GM18502 (cell line): ENCODE results near the gene RBM6.

Source experiments
- ATAC-seq: cut with Tn5 transposase; IDR thresholded peaks from one replicate; pipeline ENCODE4 v1.9.1; 2021; ENCODE audit warnings: mild to moderate bottlenecking; ENCODE audit not compliant: unreplicated experiment, poor library complexity

The RBM6 gene

DNA sequence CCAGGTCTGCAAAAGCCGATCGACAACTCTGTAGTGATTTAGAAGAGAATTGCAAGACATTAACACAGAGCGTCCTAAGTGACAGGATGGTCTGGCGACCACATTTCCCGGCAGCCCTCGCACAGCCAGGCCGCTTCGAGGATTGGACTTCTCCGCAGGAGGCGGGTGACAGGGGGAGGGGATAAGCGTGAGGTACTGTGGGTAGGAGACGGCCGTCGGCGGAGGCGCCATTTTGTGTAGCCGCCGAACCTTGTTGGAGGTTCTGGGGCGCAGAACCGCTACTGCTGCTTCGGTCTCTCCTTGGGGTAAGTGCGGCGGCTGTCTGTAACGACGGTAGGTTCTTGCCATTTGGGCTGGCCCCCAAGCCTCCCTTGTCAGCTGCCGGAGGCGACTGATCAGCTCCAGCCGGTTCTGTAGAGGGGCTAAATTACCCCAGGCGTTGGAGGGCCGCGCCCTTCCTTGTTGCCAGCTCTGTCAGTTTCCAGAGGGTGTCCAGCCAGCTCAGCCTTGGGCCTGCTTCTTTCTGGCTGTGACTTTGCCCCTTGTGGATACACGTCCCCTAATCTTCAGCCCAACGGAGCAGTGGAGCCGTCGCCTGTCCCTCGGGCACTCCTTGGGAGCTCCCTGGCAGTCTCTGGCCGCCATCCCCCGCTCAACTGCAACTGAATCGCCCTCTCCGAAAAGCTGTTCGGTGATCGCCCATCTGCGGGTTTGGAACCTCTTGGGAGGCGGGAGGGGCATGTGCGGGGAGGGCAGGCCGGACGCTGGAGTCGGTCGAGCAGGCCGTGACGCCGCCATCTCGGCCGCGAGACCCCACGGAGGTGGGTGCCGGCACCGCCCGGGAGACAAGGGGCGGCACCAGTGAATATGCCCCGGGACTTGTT lies 149.0 kb downstream of the RBM6 start, which contains the start of gene RBM5:
Gene RBM5, plus strand, starts transcription at position 195 of the 884 bp plus-strand sequence. CDS start 1,516 bp downstream, outside the sequence.
- ATAC-seq, result peak; percentile 95

DNA sequence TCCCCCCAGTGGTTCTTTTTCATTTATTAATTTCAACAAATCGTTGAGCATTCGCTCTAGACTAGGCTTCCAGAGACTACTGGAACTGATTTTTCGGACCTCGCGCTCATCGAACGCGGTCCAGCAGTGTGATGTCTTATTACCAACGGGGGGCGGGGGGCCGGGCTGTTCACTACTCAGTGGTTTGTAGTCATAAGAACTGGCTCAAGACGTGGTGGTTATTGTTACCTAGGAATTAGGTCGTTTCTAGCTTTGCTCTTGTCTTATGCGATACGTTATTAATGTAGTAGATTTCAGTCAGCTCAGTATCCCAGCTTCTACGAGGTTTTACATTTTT lies 149.6 kb downstream of the RBM6 start:
- peak; percentile 9 for ATAC-seq

DNA sequence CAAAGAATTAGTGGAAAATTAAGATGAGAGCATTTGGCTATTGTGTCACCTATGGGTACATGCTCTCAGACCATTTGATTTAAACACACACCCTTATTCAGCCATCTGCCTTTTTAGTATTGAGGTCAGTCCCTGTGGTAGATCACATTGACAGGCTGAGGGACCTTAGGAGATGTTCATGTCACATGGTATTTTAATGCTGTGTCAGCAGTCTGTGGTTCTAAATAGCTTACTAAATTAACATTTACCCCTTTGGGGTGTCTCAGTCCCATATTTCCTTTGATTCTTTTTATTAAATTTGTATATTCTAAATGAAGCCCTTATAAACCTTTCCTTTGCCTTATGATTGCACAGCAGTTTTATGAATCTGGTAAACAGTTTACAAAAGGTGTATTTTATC lies 151.0 kb downstream of the RBM6 start:
- no peak for ATAC-seq

DNA sequence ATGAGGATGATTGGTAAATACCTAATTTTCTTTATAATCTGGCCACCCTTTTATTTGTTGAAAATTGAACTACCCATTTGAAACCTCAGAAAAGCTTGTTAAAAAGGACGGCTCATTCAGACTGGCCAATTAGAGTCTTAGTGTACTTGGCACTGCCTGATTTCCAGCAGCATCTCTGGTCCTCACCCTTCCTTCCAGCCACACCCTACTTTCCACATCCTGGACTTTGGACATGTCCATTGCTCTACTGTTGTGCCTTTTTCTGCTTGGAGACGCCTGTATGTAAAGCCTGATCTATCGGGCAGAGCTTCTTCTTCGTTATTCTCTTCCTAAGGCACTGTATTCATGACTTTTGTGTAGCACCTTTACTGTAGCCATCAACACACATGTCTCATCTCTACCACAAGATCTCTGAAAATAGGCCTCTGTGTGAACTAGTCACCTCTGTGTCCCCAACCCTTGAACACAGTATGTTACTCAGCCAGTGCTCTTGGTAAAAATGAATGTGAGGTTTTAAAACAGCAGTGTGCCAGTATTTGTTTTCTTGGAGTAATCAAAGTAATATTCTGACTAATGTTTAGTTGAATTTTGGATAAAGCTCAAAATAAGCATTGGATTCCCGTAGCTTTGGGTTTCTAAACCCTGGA lies 155.5 kb downstream of the RBM6 start:
- no peak for ATAC-seq

DNA sequence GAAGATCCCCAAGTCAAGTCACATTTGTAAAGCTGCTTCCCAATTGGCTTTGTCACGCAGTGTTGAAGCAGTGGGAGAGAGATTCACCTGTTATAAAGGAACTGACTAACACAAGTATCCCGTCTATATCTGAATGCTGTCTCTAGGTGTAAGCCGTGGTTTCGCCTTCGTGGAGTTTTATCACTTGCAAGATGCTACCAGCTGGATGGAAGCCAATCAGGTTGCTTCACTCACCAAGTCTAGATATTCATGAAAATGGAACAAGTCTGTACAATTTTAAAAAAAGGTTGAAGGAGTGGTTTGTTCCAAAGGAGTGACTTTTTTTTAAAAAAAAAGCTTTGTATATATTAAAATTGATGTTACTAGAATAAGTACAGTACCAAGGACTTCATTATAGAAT lies 160.4 kb downstream of the RBM6 start:
- ATAC-seq, result no peak

DNA sequence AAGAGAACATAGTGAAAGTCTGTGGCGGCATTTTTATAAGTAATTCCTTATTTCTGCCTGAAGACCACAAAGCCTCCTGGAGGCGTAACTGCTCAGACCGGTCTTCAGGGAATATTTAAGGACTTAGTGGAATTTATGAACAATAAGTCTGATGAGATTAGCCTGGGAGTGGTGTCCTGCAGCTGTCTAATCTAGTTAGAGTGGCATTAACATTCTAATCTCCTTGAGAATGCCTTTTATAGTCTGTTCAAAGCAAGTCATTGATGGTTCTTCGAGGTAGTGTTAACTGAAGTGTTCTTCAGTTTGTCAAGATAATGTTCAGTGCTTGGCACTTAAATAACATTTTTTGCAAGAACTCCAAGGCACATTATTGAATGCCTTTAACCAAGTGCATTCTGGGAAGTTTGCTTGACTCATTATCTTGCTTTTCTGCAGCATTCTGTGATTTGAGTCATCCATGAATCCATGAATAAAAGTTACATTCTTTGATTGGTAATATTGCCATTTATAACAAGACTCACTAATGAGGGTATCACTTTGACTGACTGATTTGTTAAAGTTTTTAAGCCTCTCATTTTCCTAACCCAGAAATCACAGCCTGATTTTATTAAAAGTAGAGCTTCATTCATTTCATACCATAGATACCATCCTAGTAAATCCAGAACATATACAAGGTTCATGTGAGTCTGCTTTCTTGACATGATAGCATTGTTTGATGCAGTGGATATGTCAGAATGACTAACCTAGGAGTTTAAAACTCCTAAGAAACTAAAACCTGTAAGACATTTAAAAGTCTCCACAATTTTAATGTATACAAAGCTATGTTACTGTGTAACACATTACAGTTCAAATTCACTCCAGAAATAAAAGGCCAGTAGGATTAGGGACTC lies 161.3 kb downstream of the RBM6 start:
- ATAC-seq, result no peak

DNA sequence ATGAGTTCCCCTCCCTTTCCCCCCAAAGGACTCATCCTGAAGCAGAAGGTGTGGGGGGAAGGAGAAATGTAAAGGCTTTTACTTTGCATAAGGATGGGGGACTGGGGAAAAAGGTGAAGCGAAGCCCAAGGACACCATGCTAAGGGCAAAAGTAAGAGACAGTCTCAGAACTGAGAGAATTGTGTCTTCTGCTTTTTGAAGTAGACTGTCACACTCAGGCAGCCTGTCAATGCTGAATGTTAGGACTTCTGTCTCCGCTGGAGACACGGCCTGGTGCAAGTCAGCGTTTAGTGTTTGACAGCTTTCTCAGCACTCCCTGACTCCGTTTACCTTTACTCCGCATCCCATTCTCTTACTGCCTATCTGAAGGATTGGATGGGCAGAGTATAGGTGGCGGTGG lies 162.6 kb downstream of the RBM6 start:
- ATAC-seq, result no peak

DNA sequence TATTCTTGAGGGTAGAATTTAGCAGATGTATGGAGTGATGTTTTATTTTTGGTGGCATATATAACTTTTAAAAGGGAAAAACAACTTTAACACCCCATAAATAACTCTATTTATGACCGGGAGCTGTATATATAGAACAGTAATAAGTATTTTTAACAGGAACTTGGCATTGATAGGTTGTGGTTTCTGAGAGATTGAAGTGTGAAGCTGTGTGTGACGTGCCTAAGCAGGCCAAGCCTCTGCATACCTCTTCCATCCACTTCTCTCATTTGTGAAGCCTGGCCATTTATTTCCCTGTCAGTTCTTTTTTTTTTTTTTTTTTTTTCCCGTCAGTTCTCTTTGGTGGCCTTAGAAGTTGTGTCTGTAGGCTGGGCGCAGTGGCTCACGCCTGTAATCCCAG lies 171.8 kb downstream of the RBM6 start:
- no peak for ATAC-seq

DNA sequence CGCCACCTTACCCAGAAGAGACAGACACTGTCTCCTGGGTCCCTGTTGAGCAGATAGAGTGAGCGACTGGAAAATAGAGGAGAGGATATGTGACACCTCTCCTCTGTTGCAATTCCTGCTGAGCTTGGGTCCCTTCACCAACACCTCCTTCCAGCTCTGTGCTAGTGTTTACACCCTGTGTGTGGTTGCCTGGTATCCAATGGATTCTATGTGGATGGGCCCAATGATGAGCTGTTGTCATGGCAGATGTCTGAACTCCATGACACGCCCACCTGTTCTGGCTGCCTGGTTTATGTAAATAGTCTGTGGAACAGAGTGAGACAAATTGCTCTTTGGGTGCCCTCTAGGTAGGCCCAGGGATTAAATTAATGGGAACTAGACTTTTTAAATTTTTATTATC lies 172.5 kb downstream of the RBM6 start:
- ATAC-seq, result no peak

DNA sequence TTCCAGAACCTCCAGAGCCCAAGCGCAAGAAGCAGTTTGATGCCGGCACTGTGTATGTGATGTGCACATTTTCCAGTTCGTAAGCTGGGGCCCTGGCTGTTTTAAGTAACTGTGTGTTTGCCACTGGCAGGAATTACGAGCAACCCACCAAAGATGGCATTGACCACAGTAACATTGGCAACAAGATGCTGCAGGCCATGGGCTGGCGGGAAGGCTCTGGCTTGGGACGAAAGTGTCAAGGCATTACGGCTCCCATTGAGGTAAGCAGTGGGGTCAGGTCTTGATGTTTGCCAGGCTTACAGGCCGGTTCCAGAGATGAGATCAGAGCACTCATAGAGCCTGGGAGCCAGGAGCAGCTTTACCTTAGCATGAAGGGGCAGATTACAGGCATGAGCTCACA lies 177.2 kb downstream of the RBM6 start:
- ATAC-seq, result no peak

DNA sequence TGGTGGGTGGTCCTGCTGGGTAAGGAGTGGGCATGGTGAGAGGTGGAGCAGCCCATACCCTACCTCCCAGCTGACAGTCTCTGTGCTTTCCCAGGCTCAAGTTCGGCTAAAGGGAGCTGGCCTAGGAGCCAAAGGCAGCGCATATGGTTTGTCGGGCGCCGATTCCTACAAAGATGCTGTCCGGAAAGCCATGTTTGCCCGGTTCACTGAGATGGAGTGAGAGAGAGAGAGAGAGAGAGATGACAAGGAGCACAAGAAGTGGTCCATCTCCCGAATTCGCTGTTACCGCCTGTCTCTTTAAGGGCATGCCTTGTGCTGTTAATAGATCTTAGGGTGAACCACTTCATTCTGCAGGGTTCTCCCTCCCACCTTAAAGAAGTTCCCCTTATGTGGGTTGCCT lies 178.3 kb downstream of the RBM6 start:
- no peak for ATAC-seq

DNA sequence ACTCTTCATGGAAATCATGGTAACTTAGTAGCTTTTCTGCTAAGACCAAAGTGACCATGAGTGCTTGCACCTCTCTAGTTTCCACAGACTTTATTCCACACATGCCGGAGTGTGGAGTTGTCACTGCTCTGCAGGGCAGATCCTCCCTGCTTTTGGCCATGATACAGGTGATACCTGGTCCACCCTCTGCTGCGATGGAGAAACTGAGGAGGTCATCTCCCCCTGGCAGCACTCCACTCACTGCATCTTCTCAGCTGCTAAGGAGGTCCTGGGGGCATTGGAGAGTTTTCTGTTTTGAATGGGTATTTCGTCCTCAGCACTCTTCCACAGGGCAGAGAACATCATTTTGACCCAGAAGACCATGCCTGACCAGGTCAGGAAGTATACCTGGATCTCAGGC lies 179.8 kb downstream of the RBM6 start:
- ATAC-seq, result no peak

DNA sequence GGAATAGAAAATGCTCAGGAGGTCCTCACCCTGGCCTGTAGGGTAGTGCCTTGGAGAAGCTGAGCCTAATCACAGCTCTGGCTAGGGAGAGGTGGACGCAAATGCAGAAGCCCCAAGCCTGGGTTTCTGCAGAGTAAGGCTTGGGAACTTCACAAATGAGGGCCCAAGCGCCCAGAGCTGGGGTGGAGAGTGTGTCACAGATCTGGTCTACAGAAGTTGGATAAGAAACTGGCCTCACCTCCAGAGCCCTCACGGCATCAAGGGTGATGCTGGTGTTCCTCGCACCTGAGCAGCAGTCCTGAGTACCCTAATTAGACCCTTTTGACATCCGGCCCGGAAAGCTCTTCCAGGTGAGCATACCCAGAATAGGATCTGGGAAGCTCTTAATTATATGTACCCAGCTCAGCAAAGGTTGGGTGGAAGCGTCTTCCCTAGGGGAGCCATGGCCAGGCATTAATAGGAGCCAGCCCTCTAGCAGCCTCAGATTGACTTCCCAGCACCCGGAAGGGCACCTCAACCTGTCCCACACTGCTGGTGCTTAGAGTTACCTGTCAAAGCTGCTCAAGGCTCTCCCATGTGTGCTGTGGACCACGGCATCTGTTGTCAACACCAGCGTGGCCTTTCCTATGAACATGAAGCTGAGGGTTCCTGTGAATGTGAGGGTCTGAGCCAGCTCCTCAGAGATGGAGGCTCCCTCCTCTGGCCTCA lies 180.6 kb downstream of the RBM6 start:
- no peak for ATAC-seq

DNA sequence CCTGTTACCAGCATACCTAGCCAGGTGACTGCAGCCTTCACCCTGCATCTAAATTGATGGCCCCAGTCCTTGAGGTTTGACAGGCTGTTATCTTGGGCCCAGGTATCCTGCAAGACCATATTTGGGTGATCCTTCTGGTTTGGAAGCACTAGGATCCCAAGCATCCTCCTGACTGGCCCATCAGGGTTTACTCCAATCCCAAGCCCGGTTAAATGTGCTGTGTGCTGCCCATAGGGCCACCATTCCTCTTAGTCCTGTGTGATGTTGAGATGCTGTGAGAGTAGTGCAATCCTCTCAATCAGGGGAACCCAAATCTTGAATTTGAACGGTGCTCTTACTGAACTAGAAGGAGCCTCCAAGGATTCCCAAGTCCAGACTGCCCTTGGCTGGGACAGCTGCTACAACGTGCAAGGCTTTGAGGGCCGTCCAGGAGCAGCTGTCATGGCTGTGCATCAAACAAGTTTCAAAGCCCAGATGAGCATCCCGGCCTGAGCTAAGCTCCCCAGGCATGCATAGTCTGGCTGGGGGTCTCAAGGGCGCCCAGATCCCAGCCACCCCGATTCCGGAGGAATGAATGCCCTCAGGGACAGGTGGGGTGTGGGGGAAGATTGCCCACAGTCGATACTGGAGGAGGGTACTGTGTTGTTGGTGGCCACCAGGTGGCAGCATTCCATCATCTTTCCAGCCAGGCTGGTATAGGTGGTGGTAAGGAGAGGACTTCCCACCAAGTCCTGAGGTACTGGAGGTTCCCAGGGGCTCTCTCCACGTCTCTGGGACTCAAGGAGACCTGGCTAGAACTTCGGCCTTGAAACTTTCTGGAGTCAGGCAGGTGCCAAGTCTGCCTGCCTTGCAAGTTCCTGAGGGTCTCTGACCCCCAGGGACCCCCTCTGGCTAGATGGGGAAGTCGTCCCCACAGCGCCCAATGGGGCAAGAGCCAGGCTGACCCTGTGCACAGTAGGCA lies 181.4 kb downstream of the RBM6 start:
- ATAC-seq, result peak; percentile 64

DNA sequence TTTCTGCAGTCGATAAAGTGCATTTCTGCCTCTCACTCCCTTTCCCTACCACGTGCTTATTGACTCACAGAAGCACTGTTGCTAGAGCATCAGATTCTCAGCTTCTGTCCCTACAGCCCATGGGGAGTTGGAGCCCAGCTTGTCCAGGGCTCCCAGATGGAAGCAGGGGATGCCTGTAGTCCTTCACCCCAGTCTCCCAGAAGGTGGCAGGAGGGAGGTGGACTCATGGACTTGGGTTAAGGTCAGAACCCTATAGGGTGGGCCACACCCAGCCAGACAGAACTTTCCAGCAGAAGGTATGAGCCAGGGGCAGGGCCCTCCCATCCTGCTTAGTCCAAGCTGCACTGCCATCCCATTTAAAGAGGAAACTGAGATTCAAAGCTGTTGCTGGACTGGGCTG lies 182.1 kb downstream of the RBM6 start:
- no peak for ATAC-seq

DNA sequence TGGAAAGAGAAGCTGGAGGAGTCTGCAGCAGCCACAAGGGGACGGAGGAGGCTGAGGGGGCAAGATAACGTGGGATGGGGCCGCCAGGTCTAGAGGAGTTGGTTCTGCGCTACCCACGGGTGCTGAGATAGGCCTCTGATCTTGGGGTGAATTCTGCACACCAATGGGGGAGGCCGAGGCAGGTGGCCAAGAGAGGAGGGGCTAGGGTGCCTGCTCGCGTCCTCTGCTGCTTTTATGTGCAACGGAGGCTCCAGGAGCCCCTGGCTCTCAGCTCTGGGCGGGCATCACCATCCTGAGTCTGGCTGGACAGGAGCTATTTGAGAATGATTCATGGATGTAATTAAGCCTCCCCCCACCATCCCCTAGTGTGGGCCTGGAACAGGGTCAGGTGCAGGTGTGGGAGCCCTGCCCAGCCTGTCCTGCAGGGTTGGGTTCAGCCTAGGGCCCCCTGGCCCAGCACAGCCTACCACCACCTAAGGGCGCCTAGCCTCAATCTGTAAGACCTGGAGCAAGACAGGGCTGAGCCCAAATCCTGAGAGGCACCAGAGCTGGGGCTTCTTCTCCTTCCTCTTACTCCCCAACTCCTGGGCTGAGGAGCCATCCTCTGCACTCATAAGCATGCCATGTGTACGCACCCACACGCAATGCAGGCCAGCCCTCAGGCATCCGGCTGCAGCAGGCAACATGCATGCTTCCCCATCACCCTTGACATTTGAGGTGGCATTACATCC lies 182.9 kb downstream of the RBM6 start:
- ATAC-seq, result no peak

DNA sequence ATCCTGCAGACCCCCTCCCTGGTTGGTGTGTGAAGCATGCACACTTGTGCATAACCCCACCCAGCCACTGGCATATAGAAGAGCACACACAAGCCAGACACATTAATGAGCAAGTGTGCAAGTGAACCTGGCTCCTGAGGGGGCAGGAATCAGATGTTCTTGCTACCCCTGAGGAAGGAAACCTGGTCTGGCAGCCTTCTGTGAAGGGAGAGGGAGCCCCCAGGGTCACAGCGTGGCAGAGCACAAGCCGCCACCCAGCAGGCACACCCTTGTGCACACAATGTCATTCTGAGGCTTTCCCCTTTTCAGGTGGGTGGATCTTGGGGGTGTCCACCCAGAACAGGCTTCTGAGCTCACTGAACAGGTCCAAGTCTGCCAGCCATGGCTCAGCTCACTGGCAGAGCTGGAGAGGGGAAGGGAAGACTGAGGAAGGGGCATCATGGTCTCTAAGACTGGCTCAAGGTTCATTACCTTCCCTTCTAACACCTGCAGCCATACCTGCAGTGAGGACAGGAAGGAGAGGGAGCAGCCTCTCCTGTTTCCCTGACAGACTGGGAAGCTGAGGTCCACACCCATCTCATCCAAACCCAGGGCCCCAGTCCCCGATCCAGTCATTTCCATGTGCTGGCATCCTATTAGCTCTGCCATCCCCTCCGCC lies 183.6 kb downstream of the RBM6 start:
- no peak for ATAC-seq
